COLO668 (cell line): Measurements from ENCODE around the gene TOLLIP.
"Not testable (repeated sequence)": the region's sequence is repeated elsewhere in the genome, so short reads cannot be mapped to it uniquely, and the experiment has no call there.

ENCODE experiments used
- DNase-seq: peaks from one replicate; lab custom pipeline; 2025; ENCODE audit not compliant: unreplicated experiment; lab: John Stamatoyannopoulos, UW

Gene TOLLIP

GRCh38 chr11:1267441-1268100, 41.9 kb downstream of the TOLLIP start:
- no peak for DNase-seq

GRCh38 chr11:1266976-1267375, 42.5 kb downstream of the TOLLIP start:
- DNase-seq, result not testable (repeated sequence)

- DNase-seq, result not testable (repeated sequence)
These were observed 44.0 kb downstream of the TOLLIP start for GRCh38 chr11:1265480-1265879.

GRCh38 chr11:1264444-1264843, 45.0 kb downstream of the TOLLIP start:
- DNase-seq, result not testable (repeated sequence)

- no peak for DNase-seq
These were observed 46.4 kb downstream of the TOLLIP start for GRCh38 chr11:1263010-1263409.

GRCh38 chr11:1262172-1263006, 47.0 kb downstream of the TOLLIP start:
- DNase-seq, result peak; percentile 69

- DNase-seq, result no peak
These were observed 48.0 kb downstream of the TOLLIP start for GRCh38 chr11:1261241-1262071.

- DNase-seq, result no peak
These were observed 48.8 kb downstream of the TOLLIP start for GRCh38 chr11:1260620-1261019.

- no peak for DNase-seq
These were observed 49.4 kb downstream of the TOLLIP start for GRCh38 chr11:1260023-1260501.

GRCh38 chr11:1259561-1259960, 49.9 kb downstream of the TOLLIP start:
- no peak for DNase-seq

GRCh38 chr11:1259076-1259461, 50.4 kb downstream of the TOLLIP start:
- DNase-seq, result peak; percentile 9

- DNase-seq, result no peak
These were observed 50.9 kb downstream of the TOLLIP start for GRCh38 chr11:1258401-1259075.

- no peak for DNase-seq
These were observed 51.5 kb downstream of the TOLLIP start for GRCh38 chr11:1257916-1258315.

GRCh38 chr11:1257366-1257765, 52.1 kb downstream of the TOLLIP start:
- no peak for DNase-seq

GRCh38 chr11:1256257-1257045, 53.0 kb downstream of the TOLLIP start:
- no peak for DNase-seq

GRCh38 chr11:1255151-1255550, 54.3 kb downstream of the TOLLIP start:
- no peak for DNase-seq

GRCh38 chr11:1254733-1255132, 54.7 kb downstream of the TOLLIP start:
- no peak for DNase-seq

- DNase-seq, result no peak
These were observed 55.3 kb downstream of the TOLLIP start for GRCh38 chr11:1254086-1254648.

GRCh38 chr11:1253103-1253485, 56.3 kb downstream of the TOLLIP start:
- DNase-seq, result no peak
